NCI-H510A (cell line): ENCODE measurements around the gene GADD45GIP1.
"Not testable (repeated sequence)": the region's sequence is repeated elsewhere in the genome, so short reads cannot be mapped to it uniquely, and the experiment has no call there.

Source experiments
- DNase-seq: peaks from one replicate; lab custom pipeline; 2025; lab: John Stamatoyannopoulos, UW

The GADD45GIP1 gene

GRCh38 chr19:12957389-12957952 lies 448 bp upstream of the GADD45GIP1 start:
- DNase-seq = not testable (repeated sequence)

GRCh38 chr19:12955996-12956395 lies 1.0 kb downstream of the GADD45GIP1 start:
- DNase-seq = no peak

GRCh38 chr19:12955575-12955974 lies 1.4 kb downstream of the GADD45GIP1 start:
- DNase-seq = not testable (repeated sequence)

DNA sequence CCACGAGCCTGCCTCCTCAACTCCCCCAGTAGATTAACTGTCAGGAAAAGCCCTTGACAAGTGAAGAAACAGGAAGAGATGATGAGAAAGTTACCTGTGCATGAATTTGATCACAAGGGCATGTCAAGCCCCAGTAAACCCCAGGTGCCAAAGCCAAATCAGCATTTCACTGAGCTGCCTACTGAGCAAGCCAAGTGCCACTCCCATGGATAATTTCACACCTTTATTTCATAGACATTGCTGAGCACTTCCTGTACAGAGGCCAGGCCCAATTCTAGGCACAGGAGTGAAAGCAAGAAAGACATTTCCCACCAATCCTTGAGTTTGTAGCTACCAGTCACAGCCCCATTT lies 2.4 kb downstream of the GADD45GIP1 start:
- DNase-seq = no peak

- no peak for DNase-seq
Measured at GRCh38 chr19:12953799-12954611, 3.0 kb downstream of the GADD45GIP1 start.

DNA sequence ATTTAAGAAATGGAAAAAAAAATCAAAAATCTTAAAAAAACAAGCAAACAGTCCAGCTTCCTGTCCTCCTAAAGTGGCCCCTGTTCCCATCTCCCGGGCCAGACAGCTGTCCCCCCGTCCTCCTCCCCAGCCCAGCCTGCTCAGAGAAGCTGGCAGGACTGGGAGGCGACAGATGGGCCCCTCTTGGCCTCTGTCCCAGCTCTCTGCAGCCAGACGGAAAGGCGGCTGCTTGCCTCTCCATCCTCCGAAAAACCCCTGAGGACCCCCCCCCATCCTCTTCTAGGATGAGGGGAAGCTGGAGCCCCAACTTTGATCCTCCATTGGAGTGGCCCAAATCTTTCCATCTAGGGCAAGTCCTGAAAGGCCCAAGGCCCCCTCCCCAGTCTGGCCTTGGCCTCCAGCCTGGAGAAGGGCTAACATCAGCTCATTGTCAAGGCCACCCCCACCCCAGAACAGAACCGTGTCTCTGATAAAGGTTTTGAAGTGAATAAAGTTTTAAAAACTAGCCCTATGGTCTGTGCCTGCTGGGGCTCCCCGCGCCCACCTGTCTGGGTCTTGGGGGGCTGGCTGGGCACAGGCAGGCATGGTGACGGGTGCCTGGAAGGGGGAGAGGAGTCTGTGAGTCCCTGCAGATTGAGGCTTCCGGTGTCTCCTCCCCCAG lies 3.8 kb downstream of the GADD45GIP1 start:
- DNase-seq = no peak

GRCh38 chr19:12952488-12953137 lies 4.4 kb downstream of the GADD45GIP1 start:
- DNase-seq = no peak

DNA sequence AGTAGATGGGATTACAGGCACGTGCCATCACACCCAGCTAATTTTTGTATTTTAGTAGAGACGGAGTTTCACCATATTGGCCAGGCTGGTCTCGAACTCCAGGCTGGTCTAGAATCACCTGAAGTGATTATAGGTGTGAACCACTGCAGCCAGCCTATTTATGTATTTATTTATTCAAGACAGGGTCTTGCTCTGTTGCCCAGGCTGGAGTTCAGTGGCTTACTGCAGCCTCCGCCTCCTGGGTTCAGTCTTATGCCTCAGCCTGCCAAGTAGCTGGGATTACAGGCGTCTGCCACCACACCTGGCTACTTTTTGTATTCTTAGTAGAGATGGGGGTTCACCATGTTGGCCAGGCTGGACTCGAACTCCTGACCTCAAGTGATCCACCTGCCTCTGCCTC lies 5.0 kb downstream of the GADD45GIP1 start:
- not testable (repeated sequence) for DNase-seq

- DNase-seq = no peak
Measured at GRCh38 chr19:12949363-12950283, 7.4 kb downstream of the GADD45GIP1 start.

DNA sequence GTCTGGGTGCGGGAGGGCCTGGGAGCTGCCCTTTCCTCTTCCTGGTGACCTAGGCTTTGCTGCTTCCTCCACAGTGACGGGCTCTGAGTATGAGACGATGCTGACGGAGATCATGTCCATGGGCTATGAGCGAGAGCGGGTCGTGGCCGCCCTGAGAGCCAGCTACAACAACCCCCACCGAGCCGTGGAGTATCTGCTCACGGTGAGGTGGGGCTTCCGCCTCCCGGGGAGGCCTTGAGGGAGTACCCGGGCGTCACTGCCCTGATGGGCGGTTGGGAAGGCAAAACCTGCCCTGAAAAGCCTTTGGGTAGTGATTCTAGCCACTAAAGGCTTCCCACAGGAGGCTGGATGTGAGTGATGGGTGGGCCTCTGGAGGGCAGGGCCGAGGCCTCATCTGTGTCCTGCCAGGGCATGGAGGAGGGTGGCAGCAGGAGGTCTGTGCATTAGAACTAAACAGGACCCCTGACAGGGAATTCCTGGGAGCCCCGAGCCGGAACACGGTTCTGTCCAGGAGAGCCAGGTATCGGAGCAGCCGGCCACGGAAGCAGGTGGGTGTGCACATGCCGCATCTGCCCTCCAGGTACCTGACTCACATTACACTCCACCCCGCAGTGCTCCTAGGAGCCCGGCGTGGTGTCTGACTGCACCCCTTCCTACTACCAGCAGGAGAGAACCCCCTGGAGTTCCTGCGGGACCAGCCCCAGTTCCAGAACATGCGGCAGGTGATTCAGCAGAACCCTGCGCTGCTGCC lies 8.2 kb downstream of the GADD45GIP1 start:
- no peak for DNase-seq

DNA sequence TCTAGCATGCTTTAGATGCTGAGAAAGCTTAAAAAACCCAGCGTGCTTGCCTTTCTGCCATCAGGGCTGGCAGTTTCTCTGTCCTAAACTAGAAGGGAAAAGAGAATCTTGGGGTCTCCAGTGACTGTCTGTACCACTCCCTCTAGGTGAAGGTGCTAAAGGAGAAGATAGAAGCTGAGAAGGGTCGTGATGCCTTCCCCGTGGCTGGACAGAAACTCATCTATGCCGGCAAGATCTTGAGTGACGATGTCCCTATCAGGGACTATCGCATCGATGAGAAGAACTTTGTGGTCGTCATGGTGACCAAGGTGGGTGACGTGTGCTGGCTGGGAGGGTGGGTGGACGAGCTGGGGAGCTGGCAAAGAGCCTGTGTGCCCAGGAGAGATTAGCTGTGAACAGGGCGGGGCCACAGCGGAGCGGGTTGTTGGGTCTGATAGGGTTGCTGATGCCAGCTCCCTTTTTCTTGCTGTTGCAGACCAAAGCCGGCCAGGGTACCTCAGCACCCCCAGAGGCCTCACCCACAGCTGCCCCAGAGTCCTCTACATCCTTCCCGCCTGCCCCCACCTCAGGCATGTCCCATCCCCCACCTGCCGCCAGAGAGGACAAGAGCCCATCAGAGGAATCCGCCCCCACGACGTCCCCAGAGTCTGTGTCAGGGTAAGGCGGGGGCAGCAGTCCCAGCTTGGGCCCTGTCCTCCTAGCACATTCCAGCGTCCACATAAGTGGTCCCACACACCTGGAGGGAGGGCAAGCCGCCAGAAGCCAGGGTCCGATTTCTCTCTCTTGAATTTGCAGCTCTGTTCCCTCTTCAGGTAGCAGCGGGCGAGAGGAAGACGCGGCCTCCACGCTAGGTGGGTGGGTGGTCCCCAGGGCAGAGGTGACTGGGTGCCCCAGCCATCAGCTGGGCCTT lies 9.1 kb downstream of the GADD45GIP1 start:
- no peak for DNase-seq

DNA sequence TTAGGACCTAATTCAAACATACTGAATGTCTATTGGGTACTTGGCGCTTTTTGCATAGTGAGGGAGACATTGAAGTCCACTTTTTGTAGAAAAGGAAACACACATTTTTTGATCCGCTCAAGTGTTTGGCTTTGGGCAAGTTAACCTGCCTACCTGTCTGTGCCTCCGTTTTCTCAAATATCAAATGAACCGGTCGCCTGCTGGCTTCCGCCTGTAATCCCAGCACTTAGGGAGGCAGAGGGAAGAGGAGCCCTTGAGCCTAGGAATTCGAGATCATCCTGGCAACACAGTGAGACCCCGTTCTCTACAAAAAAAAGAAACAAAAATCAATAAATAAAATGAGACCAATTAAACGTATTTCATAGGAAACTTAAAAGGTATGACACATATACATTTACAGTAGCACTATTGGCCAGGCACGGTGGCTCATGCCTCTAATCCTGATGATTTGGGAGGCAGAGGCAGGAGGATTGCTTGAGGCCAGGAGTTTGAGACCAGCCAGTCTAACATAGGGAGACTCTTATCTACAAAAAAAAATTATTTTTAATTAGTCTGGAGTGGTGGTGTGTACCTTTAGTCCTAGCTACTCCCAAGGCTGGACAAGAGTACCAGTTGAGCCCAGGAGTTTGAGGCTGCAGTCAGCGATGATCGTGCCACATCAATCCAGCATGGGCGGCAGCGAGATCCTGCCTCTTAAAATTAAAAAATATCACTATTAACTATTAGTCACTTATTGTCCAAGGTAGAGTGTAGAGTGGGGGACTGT lies 10.1 kb downstream of the GADD45GIP1 start:
- no peak for DNase-seq

DNA sequence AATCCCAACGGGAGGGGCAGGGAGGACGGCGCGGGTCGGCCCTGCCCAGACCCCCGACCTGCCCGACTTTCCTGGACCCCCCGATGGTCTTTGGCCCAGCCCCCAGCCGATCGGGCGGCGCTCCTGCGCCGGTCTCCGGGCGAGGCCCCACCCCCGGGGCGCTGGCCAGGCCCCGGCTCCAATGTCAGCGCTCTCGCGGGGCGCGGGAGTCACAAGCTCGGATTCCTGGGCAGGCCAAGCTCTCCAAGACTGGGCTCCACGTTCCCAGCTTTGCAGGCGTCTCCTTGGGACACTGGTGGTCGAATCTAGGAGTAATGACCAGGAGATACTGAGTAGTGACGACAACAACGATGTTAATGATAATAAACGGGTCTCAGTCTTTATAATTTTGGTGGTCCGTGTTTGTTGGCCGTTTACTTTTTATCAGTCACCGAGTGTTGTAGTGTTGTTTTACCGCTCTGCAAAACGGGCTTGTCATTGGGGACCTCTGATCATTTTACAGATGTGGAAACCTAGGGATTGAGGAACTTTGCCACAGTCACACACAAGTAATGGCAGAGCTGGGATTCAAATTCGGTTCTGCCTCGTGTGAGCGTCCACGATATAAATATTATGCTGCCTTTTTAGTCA lies 10.8 kb downstream of the GADD45GIP1 start:
- peak; percentile 39 for DNase-seq

DNA sequence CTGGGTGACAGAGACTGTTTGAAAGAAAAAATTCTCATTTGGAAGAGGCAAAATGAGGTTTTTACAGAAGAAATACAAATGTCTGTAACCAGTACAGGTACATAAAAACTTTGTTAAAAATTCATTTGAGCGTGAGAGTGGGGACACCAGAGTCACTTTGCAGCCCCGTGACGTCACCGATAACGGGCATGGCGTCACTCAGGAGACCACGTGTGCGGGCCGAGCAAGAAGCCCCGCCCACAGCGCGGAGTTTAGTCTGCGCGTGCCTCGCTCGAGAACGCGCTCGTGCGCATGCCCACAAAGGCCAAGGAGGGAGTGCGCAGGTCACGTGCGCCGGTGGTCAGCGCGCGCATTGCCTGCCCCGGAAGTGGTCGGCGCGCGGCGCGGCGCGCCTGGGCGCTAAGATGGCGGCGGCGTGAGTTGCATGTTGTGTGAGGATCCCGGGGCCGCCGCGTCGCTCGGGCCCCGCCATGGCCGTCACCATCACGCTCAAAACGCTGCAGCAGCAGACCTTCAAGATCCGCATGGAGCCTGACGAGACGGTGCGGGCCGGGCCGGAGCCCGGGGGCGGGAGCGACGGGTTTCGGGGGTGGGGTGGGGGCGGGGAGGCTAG lies 11.4 kb downstream of the GADD45GIP1 start, which contains the start of gene RAD23A:
RAD23A (plus strand) TSS at position 384 of the 613 bp plus-strand sequence; CDS start at position 471, 87 bp downstream.
- DNase-seq = peak; percentile 97

- DNase-seq = no peak
Measured at GRCh38 chr19:12944104-12944674, 12.8 kb downstream of the GADD45GIP1 start.

GRCh38 chr19:12943437-12944044 lies 13.5 kb downstream of the GADD45GIP1 start:
- no peak for DNase-seq

- no peak for DNase-seq
Measured at GRCh38 chr19:12940897-12941296, 16.1 kb downstream of the GADD45GIP1 start.
